ENCODE results near the gene FAM200C. TPM values are rescaled to one million over a fixed set of nuclear protein-coding genes. Genes with fewer than 3 reads are reported as not detected.

FAM200C gene
- total and polyA plus RNA-seq, 2 of the 8 experiments (the other 6 are each of a cell fraction or from before 2014, with no cell fraction given), result 2.6 to 7.3 TPM

DNA sequence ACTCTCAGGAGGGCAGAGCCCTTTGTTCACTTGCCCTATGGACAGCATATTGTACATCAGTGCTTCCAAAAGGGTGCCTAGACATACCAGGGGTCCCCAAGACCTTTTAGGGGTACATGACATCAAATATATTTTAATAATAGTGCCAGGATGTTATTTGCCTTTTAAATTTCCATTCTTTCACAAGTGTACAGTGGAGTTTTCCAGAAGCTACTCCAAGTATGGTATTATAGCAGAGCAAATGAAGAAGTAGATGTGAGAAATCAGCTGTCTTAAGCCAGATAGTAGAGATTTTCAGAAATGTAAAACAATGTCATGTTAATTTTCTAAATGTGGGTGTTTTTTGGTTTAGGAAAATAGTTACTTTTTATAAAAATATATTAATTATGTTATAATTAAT is 37.4 kb upstream of the FAM200C start:
- no peak overlapping the region for H3K4me2 ChIP-seq (ENCODE audit: insufficient read depth in 1 of 2, low read depth in 2 of 2, low read length in 2 of 2)
- no peaks in the 10 kb centered on the region for H3K79me2 ChIP-seq (ENCODE audit: control insufficient read depth in 1 of 2, insufficient read depth in 2 of 2, low read length in 2 of 2)
- no peak overlapping the region for H3K9ac ChIP-seq (replicated peaks in 1 of 4; ENCODE audit: extremely low read depth in 1 of 4, low read depth in 3 of 4, low read length in 3 of 4)
- H2AK5ac ChIP-seq (ENCODE audit: low read depth, low read length), result no peak overlapping the region
- no peaks in the 10 kb centered on the region for H3K9me3 ChIP-seq (ENCODE audit: insufficient read depth in 2 of 2, low read depth in 1 of 2, low read length in 1 of 2)
- no peak overlapping the region for H3K18ac ChIP-seq (ENCODE audit: extremely low read depth, low read length)
- no peak overlapping the region for H2BK120ac ChIP-seq (replicated peaks; ENCODE audit: low read depth, low read length)
- no peak overlapping the region for H2BK15ac ChIP-seq (ENCODE audit: low read length)
- H3K27me3 ChIP-seq (replicated peaks in 1 of 4; ENCODE audit: control insufficient read depth in 3 of 4, extremely low read depth in 1 of 4, insufficient read depth in 3 of 4, low read length in 3 of 4), result no peaks in the 10 kb centered on the region
- ChIA-PET POLR2A (ENCODE audit: partially characterized antibody) (no interaction called here), CTCF (ENCODE audit: partially characterized antibody) (interaction anchor here (0.6 to 6.2 kb wide), 13 partner anchors 15 to 416 kb away, joined by 3 to 81 read pairs (median 7); partner anchors contain the start of gene FAM200C)
- no peak overlapping the region for H3K27ac ChIP-seq (ENCODE audit: low read depth, low read length)
- H3K79me1 ChIP-seq (ENCODE audit: low read depth, low read length), result no peaks in the 10 kb centered on the region
- no peak overlapping the region for H3K4ac ChIP-seq (replicated peaks; ENCODE audit: insufficient read length, low read depth, low read length)
- no peak overlapping the region for H3K14ac ChIP-seq (ENCODE audit: insufficient read length)
- no peak overlapping the region for H4K5ac ChIP-seq (ENCODE audit: insufficient read length, low read depth, low read length)
- no peak overlapping the region for H2BK20ac ChIP-seq (ENCODE audit: low read length)
- H4K91ac ChIP-seq (replicated peaks; ENCODE audit: insufficient read length, low read length), result no peak overlapping the region
- H3K36me3 ChIP-seq (ENCODE audit: control insufficient read depth in 2 of 4, insufficient read depth in 4 of 4, low read length in 3 of 4), result no peaks in the 10 kb centered on the region
- no peak overlapping the region for H3K4me3 ChIP-seq (ENCODE audit: extremely low read depth in 1 of 4, insufficient read depth in 2 of 4, low read depth in 3 of 4, low read length in 4 of 4)
- no peak for FAIRE-seq
- no peak overlapping the region for H4K8ac ChIP-seq (ENCODE audit: extremely low read depth, insufficient read depth, low read length)
- H3K56ac ChIP-seq (replicated peaks; ENCODE audit: insufficient read length, low read depth, low read length), result no peak overlapping the region
- DNase-seq (ENCODE audit: low read depth in 1 of 2, low spot score in 2 of 2), result no peak
- no peak overlapping the region for H2BK5ac ChIP-seq (ENCODE audit: low read depth, low read length)
- H2BK12ac ChIP-seq (ENCODE audit: low read depth, low read length), result no peak overlapping the region
- H2AFZ ChIP-seq (ENCODE audit: low read length), result no peak overlapping the region
- H3K4me1 ChIP-seq (replicated peaks in 1 of 4; ENCODE audit: control insufficient read depth in 3 of 4, insufficient read depth in 4 of 4, low read length in 3 of 4), result no peaks in the 10 kb centered on the region; a peak in 1 of 7 replicates
- no peaks in the 10 kb centered on the region for H4K20me1 ChIP-seq (replicated peaks in 1 of 2; ENCODE audit: control insufficient read depth in 1 of 2, insufficient read depth in 2 of 2, low read length in 2 of 2)
- H3K23me2 ChIP-seq (ENCODE audit: low read depth, low read length), result no peaks in the 10 kb centered on the region; the same call in 1 of the 2 replicates
- H3K23ac ChIP-seq (ENCODE audit: insufficient read length), result no peak overlapping the region
- TF ChIP-seq, protein P1, sequence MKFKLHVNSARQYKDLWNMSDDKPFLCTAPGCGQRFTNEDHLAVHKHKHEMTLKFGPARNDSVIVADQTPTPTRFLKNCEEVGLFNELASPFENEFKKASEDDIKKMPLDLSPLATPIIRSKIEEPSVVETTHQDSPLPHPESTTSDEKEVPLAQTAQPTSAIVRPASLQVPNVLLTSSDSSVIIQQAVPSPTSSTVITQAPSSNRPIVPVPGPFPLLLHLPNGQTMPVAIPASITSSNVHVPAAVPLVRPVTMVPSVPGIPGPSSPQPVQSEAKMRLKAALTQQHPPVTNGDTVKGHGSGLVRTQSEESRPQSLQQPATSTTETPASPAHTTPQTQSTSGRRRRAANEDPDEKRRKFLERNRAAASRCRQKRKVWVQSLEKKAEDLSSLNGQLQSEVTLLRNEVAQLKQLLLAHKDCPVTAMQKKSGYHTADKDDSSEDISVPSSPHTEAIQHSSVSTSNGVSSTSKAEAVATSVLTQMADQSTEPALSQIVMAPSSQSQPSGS (IDR thresholded peaks at IDR 0.05; ENCODE audit: low read length), result no peak
- TF ChIP-seq CBX5 (IDR thresholded peaks at IDR 0.05; ENCODE audit: low read depth, low read length) (no peak), NANOG (IDR thresholded peaks at IDR 0.05; ENCODE audit: insufficient read depth, low read depth, low read length, poor library complexity, severe bottlenecking) (no peak), RAD21 (IDR thresholded peaks at IDR 0.05 in 1 of 2, conservative IDR thresholded peaks at IDR 0.05 in 1 of 2; ENCODE audit: low read depth in 2 of 2, low read length in 2 of 2) (no peak), CREB1 (IDR thresholded peaks at IDR 0.05) (no peak), RXRA (IDR thresholded peaks at IDR 0.05; ENCODE audit: insufficient read depth, low read depth, low read length) (no peak), KDM4A (IDR thresholded peaks at IDR 0.05; ENCODE audit: low read depth, low read length, severe bottlenecking) (no peak), NRF1 (IDR thresholded peaks at IDR 0.05; ENCODE audit: low read depth, low read length) (no peak), SAP30 (IDR thresholded peaks at IDR 0.05; ENCODE audit: insufficient read depth, insufficient replicate concordance, low read length) (no peak), CEBPB (IDR thresholded peaks at IDR 0.05; ENCODE audit: low read depth, low read length) (no peak), SUZ12 (IDR thresholded peaks at IDR 0.05; ENCODE audit: low read length) (no peak), YY1 (IDR thresholded peaks at IDR 0.05; ENCODE audit: low read depth, low read length) (no peak)
- TF ChIP-seq, protein P2, sequence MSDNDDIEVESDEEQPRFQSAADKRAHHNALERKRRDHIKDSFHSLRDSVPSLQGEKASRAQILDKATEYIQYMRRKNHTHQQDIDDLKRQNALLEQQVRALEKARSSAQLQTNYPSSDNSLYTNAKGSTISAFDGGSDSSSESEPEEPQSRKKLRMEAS (IDR thresholded peaks at IDR 0.05), result no peak

Measured in H1 (cell line).